ENCODE data around the gene TMEM11.

TMEM11 gene

GRCh38 chr17:21177854-21178600, 35.9 kb downstream of the TMEM11 start:
- no peak for DNase-seq

GRCh38 chr17:21177401-21177800, 36.6 kb downstream of the TMEM11 start:
- no peak for DNase-seq

- no peak for DNase-seq
Measured at GRCh38 chr17:21176773-21177395, 37.1 kb downstream of the TMEM11 start.

GRCh38 chr17:21174713-21175112, 39.2 kb downstream of the TMEM11 start:
- no peak for DNase-seq

- no peak for DNase-seq
Measured at GRCh38 chr17:21174186-21174585, 39.8 kb downstream of the TMEM11 start.

GRCh38 chr17:21173543-21173942, 40.4 kb downstream of the TMEM11 start:
- no peak for DNase-seq

GRCh38 chr17:21172846-21173245, 41.1 kb downstream of the TMEM11 start:
- no peak for DNase-seq

GRCh38 chr17:21171970-21172510, 41.9 kb downstream of the TMEM11 start:
- DNase-seq, result no peak

- DNase-seq, result no peak
Measured at GRCh38 chr17:21171309-21171922, 42.5 kb downstream of the TMEM11 start.

- no peak for DNase-seq
Measured at GRCh38 chr17:21170809-21171208, 43.2 kb downstream of the TMEM11 start.

GRCh38 chr17:21169496-21169895, 44.5 kb downstream of the TMEM11 start:
- no peak for DNase-seq

GRCh38 chr17:21168555-21168865, 45.5 kb downstream of the TMEM11 start:
- no peak for DNase-seq

- DNase-seq, result no peak
Measured at GRCh38 chr17:21167303-21167702, 46.7 kb downstream of the TMEM11 start.

- no peak for DNase-seq
Measured at GRCh38 chr17:21166595-21167210, 47.3 kb downstream of the TMEM11 start.

- no peak for DNase-seq
Measured at GRCh38 chr17:21165922-21166594, 47.9 kb downstream of the TMEM11 start.

- DNase-seq, result no peak
Measured at GRCh38 chr17:21164620-21165019, 49.3 kb downstream of the TMEM11 start.

GRCh38 chr17:21164216-21164615, 49.7 kb downstream of the TMEM11 start:
- no peak for DNase-seq

GRCh38 chr17:21163101-21163500, 50.9 kb downstream of the TMEM11 start:
- DNase-seq, result no peak

GRCh38 chr17:21162394-21162775, 51.6 kb downstream of the TMEM11 start:
- no peak for DNase-seq

GRCh38 chr17:21161498-21162393, 52.2 kb downstream of the TMEM11 start:
- DNase-seq, result no peak

GRCh38 chr17:21160401-21160800, 53.6 kb downstream of the TMEM11 start:
- no peak for DNase-seq

All from NCI-H2081 (cell line).